Stimulated activated CD4-positive, alpha-beta T cell treated with anti-CD3 and anti-CD28 coated beads, Interleukin-1b, Interleukin-23, amount 100 ng/mL, for 4 hours (primary cell): ENCODE data around the gene GRHL3.

Source experiments
- DNase-seq, 2 donors: peaks; one replicate each; pipeline ENCODE4 v3.0.0-alpha.2; 2020; ENCODE audit warnings: low read depth in 2 of 2

GRHL3 gene

DNA sequence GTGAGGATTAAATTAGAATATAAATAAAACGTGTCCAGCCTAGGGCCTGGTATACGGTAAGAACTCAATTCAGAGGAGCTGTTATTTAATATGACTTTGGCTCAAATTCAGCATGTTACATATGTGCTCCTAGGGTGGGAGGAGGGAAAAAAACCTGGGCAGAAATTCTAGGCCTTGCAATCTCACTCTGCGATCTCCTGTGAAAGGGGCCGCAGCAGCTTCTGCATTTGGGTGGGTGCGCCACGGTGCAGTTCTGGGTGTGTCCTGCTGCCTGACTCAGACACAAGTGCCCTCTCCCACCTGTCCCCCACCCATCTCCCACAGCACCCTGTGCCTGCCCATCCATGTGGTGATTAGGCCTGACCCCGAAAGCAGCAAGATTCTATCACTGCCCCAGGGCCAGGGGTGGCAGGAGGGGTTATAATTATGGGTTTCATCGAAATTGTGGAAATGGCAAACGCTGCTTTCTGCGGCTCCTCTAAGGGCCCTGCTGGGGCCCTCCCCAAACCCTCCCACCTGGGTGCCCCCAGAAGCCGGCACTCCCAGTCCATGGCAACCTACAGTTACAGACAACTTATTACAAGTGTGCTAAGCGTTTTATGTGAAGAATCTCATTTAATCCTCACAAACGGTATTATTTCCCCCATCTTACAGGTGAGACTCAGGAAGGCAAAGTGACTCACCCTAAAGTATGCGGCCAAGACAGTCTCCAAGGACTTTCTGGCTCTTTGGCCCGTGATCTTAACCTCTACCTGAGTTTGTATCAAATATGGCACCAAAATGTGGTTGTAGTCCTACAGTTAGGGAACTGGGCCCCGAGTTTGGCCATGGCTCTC, 25.5 kb upstream of the GRHL3 start:
- DNase-seq, result no peak

DNA sequence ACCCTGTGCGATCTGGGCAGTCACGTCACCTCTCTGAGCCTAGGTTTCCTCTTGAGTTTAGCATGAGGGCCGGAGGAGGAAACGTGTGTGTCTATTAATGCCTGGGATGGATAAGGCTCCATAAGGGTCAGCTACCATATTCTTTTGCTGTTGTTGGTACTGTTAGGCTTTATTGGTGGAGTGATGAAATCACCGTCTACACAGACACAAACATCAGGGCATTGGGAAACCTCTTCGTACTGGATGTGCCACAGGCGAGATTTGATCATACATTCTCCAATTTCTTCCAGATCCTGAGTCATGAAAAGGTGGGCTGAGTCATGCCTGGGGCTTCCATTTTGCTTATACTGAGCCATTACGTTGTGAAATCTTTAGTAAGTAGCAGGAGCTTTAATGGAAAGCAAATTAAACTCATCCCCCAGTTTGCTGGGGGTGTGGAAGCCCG, 24.9 kb upstream of the GRHL3 start:
- no peak for DNase-seq

DNA sequence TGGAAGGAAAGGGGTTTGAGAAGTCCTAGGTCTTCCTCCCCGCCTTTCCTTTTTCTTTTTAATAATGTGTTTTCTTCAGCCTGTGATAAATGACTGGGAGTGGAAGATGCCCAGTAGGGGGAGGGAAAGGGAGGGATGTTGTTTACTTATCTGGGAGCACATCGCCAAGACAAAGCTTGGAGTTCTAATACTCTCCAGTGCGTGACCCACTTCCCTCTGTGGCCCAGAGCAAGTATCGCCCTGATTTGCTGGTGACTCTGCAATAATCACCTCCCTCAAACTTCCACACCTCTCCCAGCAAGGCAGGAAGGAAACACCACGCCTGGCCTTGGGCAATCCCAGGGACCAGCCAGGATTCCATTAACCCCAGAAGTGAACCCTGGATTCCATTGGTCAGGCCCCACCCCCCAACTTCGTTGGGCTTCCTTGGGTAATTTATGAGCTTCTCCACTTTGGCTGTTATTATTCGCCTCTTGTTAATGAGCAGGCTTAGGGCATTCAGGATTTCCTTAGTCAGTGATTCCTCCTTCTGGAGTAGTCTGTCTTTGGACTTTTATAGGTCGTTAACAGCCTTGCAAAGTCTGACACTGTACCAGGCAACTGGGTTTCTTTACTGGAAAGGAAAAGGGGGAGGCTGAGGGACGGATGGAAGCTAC, 24.3 kb upstream of the GRHL3 start:
- no peak for DNase-seq

DNA sequence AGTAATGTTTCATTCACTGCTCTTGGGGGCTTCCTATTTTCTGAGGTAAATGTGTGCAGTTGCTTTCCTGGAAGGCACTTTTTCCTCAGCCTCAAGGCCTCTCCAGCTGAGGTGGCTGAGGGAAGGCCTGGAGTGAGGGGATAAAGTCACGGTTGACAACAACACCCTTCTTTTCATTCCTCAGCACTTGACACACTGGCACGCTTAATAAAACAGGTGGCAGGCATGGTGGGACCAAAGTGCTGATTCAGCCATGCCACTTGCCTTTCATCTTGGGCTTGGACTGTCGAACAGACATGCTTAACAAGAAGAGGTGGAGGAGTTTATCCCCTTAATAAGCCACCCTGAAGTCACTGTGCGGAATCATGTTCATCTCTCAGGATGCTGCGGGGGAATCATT, 23.6 kb upstream of the GRHL3 start:
- no peak for DNase-seq

DNA sequence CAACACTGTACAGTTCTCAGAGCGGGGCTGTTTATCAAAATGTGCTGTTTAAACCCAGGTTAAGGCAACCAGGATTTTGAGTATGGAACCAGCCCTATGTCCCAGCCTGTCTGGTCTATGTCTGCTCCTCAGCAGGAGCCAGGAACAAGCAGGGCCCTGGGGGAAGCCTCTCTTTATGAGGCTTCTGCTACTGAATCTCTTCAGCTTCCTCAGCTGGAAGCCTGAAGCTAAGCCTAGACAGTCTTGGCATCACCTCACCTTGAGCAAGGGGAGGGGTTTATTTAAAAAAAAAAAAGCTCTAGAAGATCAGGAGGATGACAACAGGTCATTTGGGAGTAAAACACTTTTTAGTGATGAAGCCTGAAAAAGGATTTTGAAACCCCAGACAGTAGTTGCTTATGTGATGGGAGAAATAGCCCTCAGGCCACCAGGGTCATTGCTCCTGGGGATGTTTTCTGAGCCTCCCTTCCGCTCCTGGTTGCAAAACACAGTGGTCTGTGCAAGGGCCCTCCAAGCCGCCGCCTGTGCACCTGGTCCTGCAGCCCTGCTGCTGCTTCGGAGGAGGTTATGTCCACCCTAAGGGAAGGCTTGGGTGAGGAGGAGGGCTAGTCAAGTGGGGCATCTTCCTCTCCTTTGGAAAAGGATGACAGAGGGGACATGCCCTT, 21.8 kb upstream of the GRHL3 start:
- no peak for DNase-seq

DNA sequence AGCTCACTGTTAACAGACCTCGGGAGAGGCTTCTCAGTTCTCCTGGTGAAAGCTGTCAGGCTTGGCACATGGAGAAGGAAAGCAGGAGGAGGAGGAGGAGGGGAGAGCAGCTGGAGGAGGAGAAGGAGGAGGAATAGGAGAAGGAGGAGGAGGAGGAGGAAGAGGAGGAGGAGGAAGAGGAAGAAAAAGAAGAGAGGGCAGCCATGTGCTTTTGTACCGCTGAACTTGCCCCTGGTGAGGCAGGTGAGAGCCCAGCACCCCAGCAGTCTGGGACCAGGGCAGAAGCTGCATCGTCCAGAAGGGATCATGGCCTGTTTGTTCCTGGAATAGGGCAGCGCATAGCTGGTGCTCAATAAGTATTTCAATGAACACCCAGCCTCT, 21.3 kb upstream of the GRHL3 start:
- DNase-seq, result no peak

DNA sequence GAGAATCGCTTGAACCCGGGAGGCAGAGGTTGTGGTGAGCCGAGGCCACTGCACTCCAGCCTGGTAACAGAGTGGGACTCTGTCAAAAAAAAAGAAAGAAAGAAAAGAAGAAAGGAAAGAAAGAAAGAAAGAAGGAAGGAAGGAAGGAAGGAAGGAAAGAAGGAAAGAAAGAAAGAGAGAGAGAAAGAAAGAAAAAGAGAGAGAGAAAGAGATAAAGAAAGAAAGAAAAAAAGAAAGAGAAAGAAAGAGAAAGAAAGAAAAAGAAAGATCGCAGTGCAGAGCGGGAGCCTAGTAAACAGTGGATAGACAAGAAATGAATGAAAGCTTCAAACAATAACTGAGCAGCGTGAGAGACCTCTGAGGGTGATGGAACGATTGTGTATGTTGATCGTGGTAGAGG, 20.6 kb upstream of the GRHL3 start:
- no peak for DNase-seq

DNA sequence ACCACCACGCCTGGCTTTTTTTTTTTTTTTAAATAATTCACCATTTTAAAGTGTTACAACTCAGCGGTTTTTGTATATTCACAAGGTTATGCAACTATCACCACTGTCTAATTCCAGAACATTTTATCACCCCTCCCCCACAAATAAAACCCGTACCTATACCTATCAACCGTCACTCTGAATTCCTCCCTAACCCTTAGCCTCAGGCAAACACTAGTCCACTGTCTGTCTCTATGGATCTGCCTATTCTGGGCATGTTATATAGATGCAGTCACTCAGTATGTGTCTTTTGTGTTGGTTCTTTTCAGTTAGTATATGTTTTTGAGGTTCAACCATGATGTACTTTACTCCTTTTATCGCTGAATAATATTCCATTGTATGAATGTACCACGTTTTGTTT, 19.3 kb upstream of the GRHL3 start:
- no peak for DNase-seq

DNA sequence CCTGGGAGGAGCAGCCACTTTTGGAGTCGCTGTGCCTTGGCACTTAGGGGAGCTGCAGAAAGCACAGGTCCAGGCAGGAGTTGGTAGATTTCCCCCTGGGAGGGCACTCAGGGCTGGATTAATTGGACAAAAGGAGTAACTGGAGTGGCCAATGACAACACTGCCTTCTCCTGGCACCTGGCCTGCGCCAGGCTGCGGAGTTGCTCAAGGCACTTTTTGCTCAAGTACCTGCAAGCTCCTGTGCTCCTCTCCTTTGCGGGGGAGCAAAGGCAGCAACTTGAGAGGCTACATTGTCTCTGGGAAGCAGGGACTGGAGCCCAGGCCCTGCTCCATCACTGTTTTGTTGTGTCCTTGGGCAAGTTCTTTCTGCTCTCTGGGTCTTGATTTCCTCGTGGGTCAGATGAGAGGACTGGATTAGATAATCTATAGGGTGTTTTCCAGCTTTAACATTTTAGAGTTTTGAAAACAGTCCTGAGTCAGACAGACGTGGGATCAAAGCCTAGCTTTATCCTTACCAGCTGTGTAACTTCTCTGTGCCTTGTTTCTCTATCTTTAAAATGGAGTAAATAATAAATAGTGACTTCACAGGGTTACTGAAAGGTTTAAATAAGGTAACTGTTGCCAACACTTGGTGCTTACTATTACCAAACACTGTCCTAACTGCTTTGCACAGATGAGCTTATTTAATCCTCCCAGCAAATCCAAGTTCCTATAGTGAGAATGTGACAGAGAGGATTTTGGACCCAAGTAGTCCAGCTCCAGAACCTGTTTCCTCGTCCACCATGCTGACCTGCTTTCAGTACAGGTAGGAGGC, 18.0 kb upstream of the GRHL3 start:
- no peak for DNase-seq

DNA sequence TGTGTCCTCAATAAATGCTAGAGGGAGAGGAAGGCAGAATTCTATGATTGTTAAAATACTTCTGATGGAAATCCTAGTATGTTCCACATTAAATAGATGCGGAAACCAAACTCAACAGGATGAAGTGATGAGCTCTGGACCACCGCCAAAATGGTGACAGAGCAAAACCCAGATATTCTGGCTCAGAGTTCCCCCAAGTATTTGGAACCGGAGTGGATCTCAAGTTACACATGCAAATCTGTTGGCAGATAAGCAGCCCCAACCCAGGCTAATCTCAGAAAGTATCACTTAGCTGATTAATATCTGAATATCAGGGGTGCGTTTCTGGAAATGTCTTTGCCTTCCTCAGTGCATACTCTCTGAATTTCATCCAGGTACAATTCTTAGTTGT, 17.4 kb upstream of the GRHL3 start:
- no peak for DNase-seq

DNA sequence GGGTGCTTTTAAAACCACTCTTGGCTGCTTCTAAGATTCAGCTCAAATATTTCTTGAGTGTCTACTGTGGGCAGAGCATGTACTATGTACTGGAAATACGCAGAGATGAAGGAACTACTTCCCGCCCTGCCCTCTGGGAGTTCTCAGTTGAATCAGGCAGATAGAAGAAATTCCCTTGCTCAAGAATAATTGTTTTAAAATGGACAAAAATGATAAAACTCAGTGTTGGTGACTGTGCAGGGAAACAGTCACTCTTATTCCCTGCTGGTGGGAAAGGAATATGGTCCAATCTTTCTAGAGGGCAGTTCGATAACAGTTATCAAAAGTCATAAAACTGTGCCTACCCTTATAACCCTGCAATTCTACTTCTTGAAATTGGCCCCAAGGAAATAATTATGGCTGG, 16.9 kb upstream of the GRHL3 start:
- DNase-seq, result no peak

DNA sequence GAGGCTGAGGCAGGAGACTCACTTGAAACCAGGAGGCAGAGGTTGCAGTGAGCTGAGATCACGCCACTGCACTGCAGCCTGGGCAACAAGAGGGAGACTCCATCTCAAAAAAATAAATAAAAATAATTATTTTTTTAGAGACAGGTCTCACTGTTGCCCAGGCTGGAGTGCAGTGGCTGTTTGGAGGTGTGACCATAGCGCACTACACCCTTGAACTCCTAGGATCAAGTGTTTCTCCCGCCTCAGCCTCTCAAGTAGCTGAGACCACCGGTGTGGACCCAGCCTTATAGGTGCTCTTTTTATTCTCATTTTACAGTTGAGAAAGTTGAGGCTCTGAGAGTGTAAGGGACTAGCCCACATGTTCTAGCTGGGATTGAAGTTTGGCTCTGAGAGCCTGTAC, 15.6 kb upstream of the GRHL3 start:
- DNase-seq, result no peak

DNA sequence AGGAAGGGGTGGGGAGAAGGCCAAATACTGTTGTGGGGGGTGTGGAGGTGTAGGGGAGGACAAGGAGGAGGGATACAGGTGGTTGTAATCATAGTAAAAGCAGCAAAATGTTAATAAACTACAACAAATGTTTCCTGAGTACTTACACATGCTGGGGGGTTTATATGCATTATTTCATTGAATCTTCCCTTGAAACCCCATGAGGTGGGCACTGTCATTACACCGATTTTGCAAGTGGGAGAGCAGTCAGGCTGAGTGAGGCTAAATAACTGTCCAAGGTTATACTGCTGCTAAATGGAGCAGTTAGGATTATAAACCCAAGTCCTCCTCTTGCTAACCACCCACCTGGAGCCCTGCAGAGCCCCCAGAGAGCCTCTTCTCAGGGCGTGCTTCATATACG, 14.4 kb upstream of the GRHL3 start:
- DNase-seq, result no peak

DNA sequence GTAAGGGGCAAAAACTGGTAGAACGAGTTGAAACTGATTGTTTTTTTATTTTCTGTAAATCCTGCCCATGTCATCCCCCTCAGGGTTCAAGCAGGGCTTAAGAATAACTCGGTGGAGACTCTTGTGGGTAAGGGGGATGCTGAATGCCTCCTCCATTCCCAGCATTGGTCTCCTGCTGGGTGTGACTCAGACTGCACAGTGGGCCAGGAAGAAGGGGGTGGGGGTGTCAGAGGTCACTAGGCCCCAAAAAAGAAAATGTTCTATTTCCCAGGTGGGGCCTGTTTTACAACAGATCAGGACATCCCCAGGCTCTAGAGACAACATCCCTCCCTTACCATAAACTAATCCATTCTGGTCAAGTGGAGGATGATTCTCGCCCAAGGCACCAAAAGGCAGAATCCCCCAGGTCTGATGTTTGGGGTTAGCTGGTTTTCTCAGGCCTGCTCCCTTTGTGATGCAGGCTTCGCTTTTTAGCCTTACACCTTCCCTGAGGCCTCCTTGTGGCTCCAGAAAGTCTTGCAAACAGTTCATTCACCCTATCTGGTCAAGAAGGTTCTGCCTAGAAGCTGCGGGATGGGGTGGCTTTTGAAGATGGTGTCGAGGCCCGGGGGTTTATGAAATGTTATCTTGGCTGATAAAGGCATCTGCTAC, 10.7 kb upstream of the GRHL3 start:
- DNase-seq, result no peak

DNA sequence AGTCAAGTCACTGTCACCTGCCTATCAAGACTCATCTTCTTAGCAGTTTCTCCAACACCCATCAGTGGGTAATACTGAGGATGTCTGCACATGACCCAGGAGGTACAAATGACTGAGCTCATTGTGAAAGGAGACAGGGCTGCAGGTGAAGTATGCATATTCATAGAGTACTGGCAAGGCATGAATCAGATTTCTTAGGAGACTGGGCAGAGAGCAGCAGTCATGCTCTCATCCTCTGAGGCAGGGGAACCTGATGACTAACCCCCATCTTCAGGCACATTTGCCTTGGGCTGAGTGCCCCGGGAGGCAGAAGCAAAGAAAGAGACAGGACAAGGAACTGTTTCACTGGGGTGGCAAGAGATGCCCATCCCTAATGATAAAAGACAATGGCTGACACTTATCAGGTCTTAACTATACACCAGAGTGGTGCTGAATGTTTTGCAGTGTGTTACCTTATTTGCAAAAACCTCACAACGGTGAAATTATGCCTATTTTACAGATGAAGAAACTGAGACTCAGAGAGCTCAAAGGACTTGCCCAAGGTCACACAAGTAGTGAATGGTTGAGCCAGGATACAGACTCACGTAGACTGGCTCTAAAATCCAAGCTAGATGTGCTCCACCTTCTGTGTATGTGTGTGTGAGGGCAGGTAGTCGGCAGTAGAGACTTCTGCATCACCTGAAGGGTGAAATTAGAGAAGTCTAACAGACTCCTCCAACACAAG, 9.2 kb upstream of the GRHL3 start:
- no peak for DNase-seq

DNA sequence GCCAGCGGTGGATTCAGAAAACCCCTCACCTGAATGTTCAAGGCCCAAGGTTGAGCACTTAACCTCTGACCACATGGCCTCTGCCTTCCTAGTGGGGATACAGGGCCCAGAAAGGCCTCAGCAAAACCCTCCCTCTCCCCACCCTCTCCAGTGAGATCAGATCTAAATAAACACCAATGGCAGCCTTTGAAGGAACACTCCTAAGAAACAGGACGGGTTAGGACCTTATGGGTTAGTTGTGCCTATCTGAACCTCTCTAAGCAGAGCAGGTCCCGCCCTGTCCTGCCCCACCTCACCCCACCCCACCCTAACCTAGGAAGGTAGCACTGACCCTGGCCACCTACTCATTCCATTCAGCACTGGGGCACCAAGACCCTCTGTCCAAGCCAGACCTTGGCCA, 7.9 kb upstream of the GRHL3 start:
- DNase-seq, result no peak

DNA sequence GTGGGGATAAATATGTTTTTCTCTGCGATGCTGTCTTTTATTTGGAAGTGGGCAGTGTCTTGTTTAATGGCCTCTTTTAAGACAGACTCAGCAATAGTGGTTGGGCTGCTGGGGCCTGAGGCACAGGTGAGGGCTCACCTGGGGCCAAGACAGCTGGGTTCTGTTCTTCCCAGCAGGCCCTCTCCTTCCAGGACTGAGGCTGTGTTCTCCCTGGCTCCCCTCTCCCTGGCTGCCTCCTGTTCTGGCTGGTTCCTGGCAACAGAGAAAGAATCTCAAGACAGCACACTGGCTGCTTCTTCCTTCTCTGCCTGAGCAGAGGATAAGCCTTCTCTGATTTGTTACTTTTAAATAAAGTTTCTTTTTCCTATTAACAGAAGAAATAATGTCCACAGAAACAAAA, 7.4 kb upstream of the GRHL3 start:
- no peak for DNase-seq

DNA sequence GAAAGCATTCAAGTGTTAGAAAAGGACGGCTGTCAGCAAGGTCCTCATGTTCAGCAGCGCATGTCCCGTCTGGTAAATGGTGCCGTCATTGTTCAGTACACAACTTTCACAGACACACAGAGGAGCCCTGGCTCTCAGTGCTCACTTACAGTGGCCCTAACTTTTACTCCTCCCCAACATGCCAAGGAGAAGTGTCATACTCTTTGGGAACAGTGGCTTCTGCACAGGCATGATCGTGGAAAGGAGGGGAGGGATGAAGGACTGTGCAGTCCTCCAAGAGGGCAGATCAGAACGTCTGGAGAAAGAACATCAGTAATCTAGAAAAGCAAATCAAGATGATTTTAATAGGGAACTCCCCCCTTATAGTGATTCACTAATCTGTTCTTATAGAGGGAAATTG, 3.8 kb upstream of the GRHL3 start:
- no peak for DNase-seq

DNA sequence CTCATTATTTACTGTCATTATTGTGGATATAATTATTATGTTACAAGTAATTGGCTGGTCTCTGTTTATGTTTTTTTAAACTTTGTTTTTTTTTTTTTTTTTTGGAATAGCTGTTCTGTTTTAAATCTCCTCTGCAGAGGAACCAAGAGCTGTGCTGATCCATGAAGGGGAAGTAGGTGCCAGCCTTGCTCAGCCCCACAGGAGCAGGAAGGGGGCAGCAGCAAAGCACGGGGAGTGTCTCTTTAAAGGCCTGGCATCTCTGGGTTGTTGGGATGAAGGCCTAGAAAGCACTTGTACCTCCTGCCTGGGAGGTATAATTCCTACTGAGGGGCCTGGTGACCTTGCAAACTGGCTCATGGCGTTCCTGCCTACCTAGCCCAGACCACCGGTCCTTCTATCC, 2.5 kb upstream of the GRHL3 start:
- no peak for DNase-seq

DNA sequence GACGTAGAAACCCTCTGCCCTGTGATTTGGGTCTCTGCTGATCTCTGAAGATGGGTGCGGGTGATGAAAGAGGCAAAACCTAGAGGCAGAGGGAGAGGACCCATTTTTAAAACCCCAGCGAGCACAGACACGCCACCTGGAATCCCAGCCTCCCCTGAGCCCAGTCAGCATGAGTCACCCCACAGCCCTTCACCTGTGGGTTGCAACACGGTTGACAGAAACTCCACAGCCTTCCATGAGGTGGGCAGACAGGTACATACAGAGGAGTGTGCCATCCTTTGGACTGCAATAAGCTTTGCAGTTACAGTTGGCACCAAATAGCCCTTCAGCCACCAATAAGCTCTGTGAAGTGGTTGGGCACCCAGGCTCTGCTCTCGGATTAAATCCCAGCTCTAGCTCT, 2.1 kb upstream of the GRHL3 start:
- no peak for DNase-seq
